ENCODE results near the gene PREB. TPM values are rescaled to one million over a fixed set of nuclear protein-coding genes. Genes with fewer than 3 reads are reported as not detected.

Gene PREB
- total and polyA plus RNA-seq, 2 of the 13 experiments (the other 11 are each of a cell fraction or from before 2014, with no cell fraction given) = 112 to 192 TPM

DNA sequence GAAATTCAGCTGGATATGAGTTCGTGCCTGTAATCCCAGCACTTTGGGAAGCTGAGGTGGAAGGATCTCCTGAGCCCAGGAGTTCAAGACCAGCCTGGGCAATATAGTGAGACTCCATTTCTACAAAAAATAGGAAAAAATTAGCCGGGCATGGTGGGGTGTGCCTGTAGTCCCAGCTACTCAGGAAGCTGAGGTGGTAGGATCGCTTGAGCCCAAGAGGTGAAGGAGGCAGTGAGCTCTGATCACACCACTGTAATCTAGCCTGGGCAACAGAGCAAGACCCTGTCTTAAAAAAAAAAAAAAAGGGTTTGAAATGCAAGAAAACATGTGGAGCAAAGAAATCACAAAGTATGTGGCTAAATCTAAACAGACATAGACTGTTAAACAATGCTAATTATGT lies 25.4 kb downstream of the PREB start (continued):
- no peak for TF ChIP-seq HDAC6 (IDR thresholded peaks at IDR 0.05; ENCODE audit: low read depth, low read length)
- no peak for TF ChIP-seq TERF1 (CRISPR knock-in tag; IDR thresholded peaks at IDR 0.05)
- TF ChIP-seq SKIL (CRISPR knock-in tag; IDR thresholded peaks at IDR 0.05; ENCODE audit: borderline replicate concordance) = no peak
- TF ChIP-seq WIZ (CRISPR knock-in tag; IDR thresholded peaks at IDR 0.05) = no peak

DNA sequence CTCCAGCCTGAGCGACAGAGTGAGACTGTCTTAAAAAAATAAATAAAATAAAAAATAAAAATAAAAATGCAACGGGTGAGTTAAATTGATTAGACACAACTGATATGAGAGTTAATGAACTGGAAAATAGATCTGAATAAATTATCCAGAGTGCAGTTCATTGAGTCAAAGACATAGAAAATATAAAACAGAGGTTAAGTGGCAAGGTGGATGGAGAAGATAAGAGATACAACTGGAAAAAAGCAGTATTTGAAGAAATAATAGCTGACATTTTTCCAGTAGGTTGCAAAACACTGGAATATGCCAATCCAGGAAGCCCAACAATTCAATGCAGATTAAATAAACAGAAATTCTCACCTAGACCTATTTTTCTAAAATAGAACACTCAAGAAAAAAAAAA lies 26.2 kb downstream of the PREB start:
- Histone ChIP-seq H3K4me1 (ENCODE audit: insufficient read depth, low read length) (no peaks in the 10 kb centered on the region), H2AFZ (ENCODE audit: low read length) (no peak overlapping the region), H3K27me3 (ENCODE audit: control insufficient read depth in 1 of 2, insufficient read depth in 2 of 2, low read length in 2 of 2) (no peaks in the 10 kb centered on the region), H3K79me2 (ENCODE audit: insufficient read depth, low read length) (no peaks in the 10 kb centered on the region), H4K20me1 (ENCODE audit: insufficient read depth, low read length) (no peaks in the 10 kb centered on the region), H3K4me3 (replicated peaks in 1 of 3; ENCODE audit: insufficient read depth in 1 of 3, low read depth in 2 of 3, low read length in 3 of 3) (no peak overlapping the region), H3K9ac (ENCODE audit: insufficient read depth, low read depth, low read length) (no peak overlapping the region), H3K36me3 (replicated peaks in 1 of 2; ENCODE audit: control insufficient read depth in 1 of 2, insufficient read depth in 2 of 2, low read length in 2 of 2) (no peaks in the 10 kb centered on the region), H3K4me2 (ENCODE audit: low read depth, low read length) (no peak overlapping the region), H3K27ac (ENCODE audit: extremely low read length, insufficient read depth, low read length) (no peak overlapping the region), H3K9me3 (ENCODE audit: low read length) (no peaks in the 10 kb centered on the region)
- 90% methylated on average over 2 of the region's 2 CpGs for WGBS (ENCODE audit: low lambda C conversion rate)
- DNase-seq (ENCODE audit: low spot score) = no peak
- ChIA-PET POLR2A (interaction anchor here (1.6 to 1.7 kb wide), 2 partner anchors 10 to 26 kb away, joined by 4 to 6 read pairs; partner anchors contain the start of genes CGREF1 and PREB), CTCF (ENCODE audit: low intra/inter-chr PET ratio, low total read pairs) (no interaction called here)
- no peak for ATAC-seq
- in situ Hi-C loops (cut with HindIII; ENCODE audit: extremely low pct_ligation_motif_present, low pct_unique_long_range_greater_than_20kb) = no loop called here
- no TSS peak for BruUV-seq (replicated peaks)
- no peak for FAIRE-seq
- intact Hi-C loops (cut with micrococcal nuclease; ENCODE audit: unreplicated experiment) = no loop called here
- TF ChIP-seq GZF1 (CRISPR knock-in tag; IDR thresholded peaks at IDR 0.05) (no peak), MAZ (IDR thresholded peaks at IDR 0.05; ENCODE audit: borderline replicate concordance, low read depth, low read length) (no peak), MAZ (CRISPR knock-in tag; IDR thresholded peaks at IDR 0.05; ENCODE audit: low read depth) (no peak), CAMTA2 (CRISPR knock-in tag; IDR thresholded peaks at IDR 0.05; ENCODE audit: borderline replicate concordance) (no peak), MATR3 (CRISPR knock-in tag; IDR thresholded peaks at IDR 0.05) (no peak), ZNF770 (CRISPR knock-in tag; IDR thresholded peaks at IDR 0.05) (no peak), ZNF260 (CRISPR knock-in tag; IDR thresholded peaks at IDR 0.05; ENCODE audit: borderline replicate concordance, low read depth) (no peak), ZZZ3 (CRISPR knock-in tag; IDR thresholded peaks at IDR 0.05; ENCODE audit: borderline replicate concordance) (no peak), ZNF234 (CRISPR knock-in tag; conservative IDR thresholded peaks at IDR 0.05) (no peak)
- TF ChIP-seq, protein P1, sequence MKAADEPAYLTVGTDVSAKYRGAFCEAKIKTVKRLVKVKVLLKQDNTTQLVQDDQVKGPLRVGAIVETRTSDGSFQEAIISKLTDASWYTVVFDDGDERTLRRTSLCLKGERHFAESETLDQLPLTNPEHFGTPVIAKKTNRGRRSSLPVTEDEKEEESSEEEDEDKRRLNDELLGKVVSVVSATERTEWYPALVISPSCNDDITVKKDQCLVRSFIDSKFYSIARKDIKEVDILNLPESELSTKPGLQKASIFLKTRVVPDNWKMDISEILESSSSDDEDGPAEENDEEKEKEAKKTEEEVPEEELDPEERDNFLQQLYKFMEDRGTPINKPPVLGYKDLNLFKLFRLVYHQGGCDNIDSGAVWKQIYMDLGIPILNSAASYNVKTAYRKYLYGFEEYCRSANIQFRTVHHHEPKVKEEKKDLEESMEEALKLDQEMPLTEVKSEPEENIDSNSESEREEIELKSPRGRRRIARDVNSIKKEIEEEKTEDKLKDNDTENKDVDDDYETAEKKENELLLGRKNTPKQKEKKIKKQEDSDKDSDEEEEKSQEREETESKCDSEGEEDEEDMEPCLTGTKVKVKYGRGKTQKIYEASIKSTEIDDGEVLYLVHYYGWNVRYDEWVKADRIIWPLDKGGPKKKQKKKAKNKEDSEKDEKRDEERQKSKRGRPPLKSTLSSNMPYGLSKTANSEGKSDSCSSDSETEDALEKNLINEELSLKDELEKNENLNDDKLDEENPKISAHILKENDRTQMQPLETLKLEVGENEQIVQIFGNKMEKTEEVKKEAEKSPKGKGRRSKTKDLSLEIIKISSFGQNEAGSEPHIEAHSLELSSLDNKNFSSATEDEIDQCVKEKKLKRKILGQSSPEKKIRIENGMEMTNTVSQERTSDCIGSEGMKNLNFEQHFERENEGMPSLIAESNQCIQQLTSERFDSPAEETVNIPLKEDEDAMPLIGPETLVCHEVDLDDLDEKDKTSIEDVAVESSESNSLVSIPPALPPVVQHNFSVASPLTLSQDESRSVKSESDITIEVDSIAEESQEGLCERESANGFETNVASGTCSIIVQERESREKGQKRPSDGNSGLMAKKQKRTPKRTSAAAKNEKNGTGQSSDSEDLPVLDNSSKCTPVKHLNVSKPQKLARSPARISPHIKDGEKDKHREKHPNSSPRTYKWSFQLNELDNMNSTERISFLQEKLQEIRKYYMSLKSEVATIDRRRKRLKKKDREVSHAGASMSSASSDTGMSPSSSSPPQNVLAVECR (CRISPR knock-in tag; IDR thresholded peaks at IDR 0.05; ENCODE audit: borderline replicate concordance) = no peak

All from HepG2 (cell line).